Tibial nerve (tissue), 3 donors: Measurements from ENCODE around the gene ATRX.

Source experiments
- POLR2A ChIP-seq, 2 donors: fragments of 450-650 bp; IDR thresholded peaks; one replicate each; pipeline ENCODE4 v1.6.1; 2017; ENCODE audit warnings: antibody characterized with exemption in 2 of 2, mild to moderate bottlenecking in 2 of 2, moderate library complexity in 2 of 2
- TF ChIP-seq, protein P1 (sequence below), 5 experiments: fragments of 200-600 bp in 3 of 5; fragments of 450-650 bp in 2 of 5; sonication (generic) in 3 of 5; IDR thresholded peaks; one replicate each; pipeline ENCODE4 v1.5.1; 2016 to 2019; ENCODE audit warnings: antibody characterized with exemption in 5 of 5, mild to moderate bottlenecking in 3 of 5, moderate library complexity in 2 of 5

DNA sequence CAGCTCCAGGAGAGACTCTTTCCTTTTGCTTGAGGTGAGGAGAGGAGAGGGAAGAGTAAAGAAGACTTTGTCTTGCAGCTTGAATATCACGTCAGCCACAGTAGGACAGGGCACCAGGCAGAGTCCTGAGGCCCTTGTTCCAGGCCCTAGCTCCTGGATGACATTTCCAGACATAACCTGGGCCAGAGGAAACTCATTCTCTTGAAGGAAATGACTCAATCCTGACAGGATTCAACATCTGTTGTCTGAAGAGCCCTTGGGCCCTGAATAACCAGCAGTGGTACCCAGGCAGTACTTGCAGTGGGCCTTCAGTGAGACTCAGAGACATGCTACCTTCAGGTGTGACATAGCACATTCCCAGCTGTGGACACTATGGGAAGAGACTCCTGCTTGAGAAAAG lies 276.0 kb downstream of the ATRX start:
- no peak for TF ChIP-seq POLR2A (IDR thresholded peaks at IDR 0.05)
- TF ChIP-seq, protein P1, sequence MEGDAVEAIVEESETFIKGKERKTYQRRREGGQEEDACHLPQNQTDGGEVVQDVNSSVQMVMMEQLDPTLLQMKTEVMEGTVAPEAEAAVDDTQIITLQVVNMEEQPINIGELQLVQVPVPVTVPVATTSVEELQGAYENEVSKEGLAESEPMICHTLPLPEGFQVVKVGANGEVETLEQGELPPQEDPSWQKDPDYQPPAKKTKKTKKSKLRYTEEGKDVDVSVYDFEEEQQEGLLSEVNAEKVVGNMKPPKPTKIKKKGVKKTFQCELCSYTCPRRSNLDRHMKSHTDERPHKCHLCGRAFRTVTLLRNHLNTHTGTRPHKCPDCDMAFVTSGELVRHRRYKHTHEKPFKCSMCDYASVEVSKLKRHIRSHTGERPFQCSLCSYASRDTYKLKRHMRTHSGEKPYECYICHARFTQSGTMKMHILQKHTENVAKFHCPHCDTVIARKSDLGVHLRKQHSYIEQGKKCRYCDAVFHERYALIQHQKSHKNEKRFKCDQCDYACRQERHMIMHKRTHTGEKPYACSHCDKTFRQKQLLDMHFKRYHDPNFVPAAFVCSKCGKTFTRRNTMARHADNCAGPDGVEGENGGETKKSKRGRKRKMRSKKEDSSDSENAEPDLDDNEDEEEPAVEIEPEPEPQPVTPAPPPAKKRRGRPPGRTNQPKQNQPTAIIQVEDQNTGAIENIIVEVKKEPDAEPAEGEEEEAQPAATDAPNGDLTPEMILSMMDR (IDR thresholded peaks at IDR 0.05) = no peak
